Duodenal mucosa (tissue), 2 donors: Measurements from ENCODE around the gene PAMR1.

ENCODE experiments used
- H3K27ac ChIP-seq: one replicate; pipeline ENCODE4 v1.7.0; 2013; ENCODE audit warnings: low read depth, low read length
- H3K27me3 ChIP-seq, 2 donors: one replicate each; pipeline ENCODE4 v1.7.0; 2013; ENCODE audit warnings: low read length in 2 of 2, control low read depth in 1 of 2; ENCODE audit not compliant: insufficient read depth in 2 of 2, control insufficient read depth in 1 of 2
- H3K36me3 ChIP-seq, 2 donors: one replicate each; pipeline ENCODE4 v1.7.0; 2013; ENCODE audit warnings: low read length in 2 of 2, control low read depth in 1 of 2; ENCODE audit not compliant: insufficient read depth in 2 of 2, control insufficient read depth in 1 of 2
- H3K4me1 ChIP-seq, 2 donors: one replicate each; pipeline ENCODE4 v1.7.0; 2013; ENCODE audit warnings: low read length in 2 of 2, control low read depth in 1 of 2; ENCODE audit not compliant: insufficient read depth in 2 of 2, control insufficient read depth in 1 of 2
- H3K4me3 ChIP-seq, 2 donors: one replicate each; pipeline ENCODE4 v1.7.0; 2013; ENCODE audit warnings: low read length in 2 of 2, low read depth in 1 of 2
- H3K9ac ChIP-seq, 2 donors: one replicate each; pipeline ENCODE4 v1.7.0; 2013; ENCODE audit warnings: low read length in 2 of 2, low read depth in 1 of 2
- H3K9me3 ChIP-seq, 2 donors: one replicate each; pipeline ENCODE4 v1.7.0; 2013; ENCODE audit warnings: low read length in 2 of 2, control low read depth in 1 of 2; ENCODE audit not compliant: control insufficient read depth in 1 of 2

PAMR1 gene

GRCh38 chr11:35484435-35484834 lies 41.0 kb downstream of the PAMR1 start:
- Histone ChIP-seq H3K9ac (no peak overlapping the region), H3K4me3 (no peak overlapping the region), H3K27me3 (peaks cover 0 to 15% of the 10 kb centered on the region in 2 donors), H3K27ac (no peak overlapping the region), H3K4me1 (no peaks in the 10 kb centered on the region), H3K36me3 (no peaks in the 10 kb centered on the region), H3K9me3 (no peaks in the 10 kb centered on the region)

GRCh38 chr11:35483131-35483820 lies 42.1 kb downstream of the PAMR1 start:
- H3K36me3 ChIP-seq = no peaks in the 10 kb centered on the region
- no peak overlapping the region for H3K9ac ChIP-seq
- peaks cover 0 to 10% of the 10 kb centered on the region in 2 donors for H3K27me3 ChIP-seq
- H3K4me3 ChIP-seq = no peak overlapping the region
- H3K27ac ChIP-seq = no peak overlapping the region
- no peaks in the 10 kb centered on the region for H3K9me3 ChIP-seq
- peaks cover 6 to 7% of the 10 kb centered on the region in 2 donors for H3K4me1 ChIP-seq

GRCh38 chr11:35479731-35480130 lies 45.7 kb downstream of the PAMR1 start:
- H3K36me3 ChIP-seq = no peaks in the 10 kb centered on the region
- no peak overlapping the region for H3K9ac ChIP-seq
- H3K4me3 ChIP-seq = no peak overlapping the region
- H3K27ac ChIP-seq = no peak overlapping the region
- peaks cover 11 to 12% of the 10 kb centered on the region in 2 donors for H3K4me1 ChIP-seq
- no peaks in the 10 kb centered on the region for H3K9me3 ChIP-seq
- H3K27me3 ChIP-seq = peaks cover 0 to 3% of the 10 kb centered on the region in 2 donors

- no peak overlapping the region for H3K27ac ChIP-seq
- H3K4me3 ChIP-seq = peak overlapping the region in 1 of 2 donors; percentile 0
- no peaks in the 10 kb centered on the region for H3K36me3 ChIP-seq
- no peaks in the 10 kb centered on the region for H3K9me3 ChIP-seq
- H3K27me3 ChIP-seq = no peaks in the 10 kb centered on the region
- peaks cover 22 to 23% of the 10 kb centered on the region in 2 donors for H3K4me1 ChIP-seq
- H3K9ac ChIP-seq = no peak overlapping the region
Measured at GRCh38 chr11:35478471-35479091, 46.8 kb downstream of the PAMR1 start.

DNA sequence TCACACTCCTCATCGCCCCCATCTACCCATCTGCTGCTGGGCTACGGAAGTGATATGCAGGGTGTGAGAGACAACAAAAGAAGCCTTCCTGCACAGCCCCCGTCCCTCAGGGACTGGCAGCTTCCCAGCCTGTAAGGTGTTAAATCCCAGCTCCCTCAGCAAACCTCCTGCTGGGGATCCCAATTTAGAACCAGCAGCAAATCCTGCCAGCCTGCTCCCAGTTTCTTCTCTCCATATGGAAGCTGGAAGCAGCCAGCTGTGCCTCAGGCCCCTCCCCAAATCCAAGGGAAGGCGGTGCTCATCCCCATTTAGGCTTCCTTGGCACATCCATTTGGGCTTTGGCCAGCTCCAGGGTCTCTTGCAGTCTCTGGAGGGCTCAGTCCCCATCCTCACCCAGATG lies 47.5 kb downstream of the PAMR1 start:
- Histone ChIP-seq H3K9me3 (no peaks in the 10 kb centered on the region), H3K27me3 (no peaks in the 10 kb centered on the region), H3K4me1 (peaks cover 24 to 25% of the 10 kb centered on the region in 2 donors), H3K36me3 (no peaks in the 10 kb centered on the region), H3K27ac (no peak overlapping the region), H3K4me3 (no peak overlapping the region), H3K9ac (no peak overlapping the region)

- Histone ChIP-seq H3K9me3 (no peaks in the 10 kb centered on the region), H3K4me1 (peaks cover 24 to 25% of the 10 kb centered on the region in 2 donors), H3K27me3 (no peaks in the 10 kb centered on the region), H3K4me3 (no peak overlapping the region), H3K9ac (no peak overlapping the region), H3K27ac (no peak overlapping the region), H3K36me3 (no peaks in the 10 kb centered on the region)
Measured at GRCh38 chr11:35474688-35475087, 50.7 kb downstream of the PAMR1 start.

DNA sequence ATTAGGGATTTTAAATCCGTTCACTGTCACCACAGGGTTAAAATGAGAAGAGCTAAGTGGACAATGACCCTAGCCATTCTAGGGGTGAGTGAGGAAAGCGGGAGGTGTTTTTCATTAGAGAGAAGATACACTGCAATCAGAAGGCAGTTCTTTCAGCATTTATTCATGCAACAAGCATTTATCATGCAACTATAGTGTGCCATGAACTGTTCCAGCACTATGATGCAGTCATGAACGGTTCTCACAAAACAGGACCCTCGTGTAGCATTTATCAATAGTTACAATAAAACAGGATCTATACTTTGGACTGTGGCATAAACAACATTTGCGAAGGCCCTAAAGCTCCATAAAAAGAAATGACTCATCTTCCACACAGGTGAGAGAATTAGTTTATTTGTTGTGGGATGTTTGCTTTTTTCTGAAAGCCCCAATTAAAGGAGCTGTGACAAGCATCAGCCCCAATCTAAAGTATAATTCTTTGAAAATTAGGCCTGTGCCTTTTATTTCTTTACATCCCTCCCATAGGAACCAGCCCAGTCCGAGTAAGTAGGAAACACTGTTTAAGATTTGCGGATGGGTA lies 51.5 kb downstream of the PAMR1 start:
- Histone ChIP-seq H3K9ac (no peak overlapping the region), H3K9me3 (no peaks in the 10 kb centered on the region), H3K27ac (no peak overlapping the region), H3K27me3 (no peaks in the 10 kb centered on the region), H3K4me3 (no peak overlapping the region), H3K36me3 (no peaks in the 10 kb centered on the region), H3K4me1 (peaks cover 20 to 23% of the 10 kb centered on the region in 2 donors)

GRCh38 chr11:35470616-35471015 lies 54.8 kb downstream of the PAMR1 start:
- H3K4me1 ChIP-seq = peaks cover 13 to 19% of the 10 kb centered on the region in 2 donors
- H3K27me3 ChIP-seq = peaks cover 0 to 3% of the 10 kb centered on the region in 2 donors
- no peaks in the 10 kb centered on the region for H3K36me3 ChIP-seq
- no peak overlapping the region for H3K9ac ChIP-seq
- no peak overlapping the region for H3K27ac ChIP-seq
- no peaks in the 10 kb centered on the region for H3K9me3 ChIP-seq
- H3K4me3 ChIP-seq = no peak overlapping the region

DNA sequence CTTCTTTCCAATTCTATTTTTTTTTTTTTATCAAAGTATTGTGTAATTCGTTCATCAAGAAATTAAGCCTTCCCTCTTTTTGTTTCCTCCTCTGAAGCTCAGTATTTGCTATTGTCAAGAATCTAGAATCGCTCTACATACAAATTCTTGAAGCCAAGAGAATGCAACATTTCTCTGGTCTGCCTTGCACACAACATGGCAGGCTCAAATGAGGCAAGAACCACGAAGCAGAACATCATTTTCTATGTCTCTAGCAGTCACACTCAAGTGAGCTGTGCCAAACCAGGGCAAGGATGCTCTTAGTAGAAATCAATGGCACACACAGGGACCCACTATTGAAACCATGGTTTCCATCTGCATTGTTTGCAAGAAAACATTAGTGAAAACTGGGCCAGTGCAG lies 59.4 kb downstream of the PAMR1 start:
- H3K9ac ChIP-seq = no peak overlapping the region
- no peak overlapping the region for H3K4me3 ChIP-seq
- no peaks in the 10 kb centered on the region for H3K9me3 ChIP-seq
- no peak overlapping the region for H3K27ac ChIP-seq
- H3K36me3 ChIP-seq = no peaks in the 10 kb centered on the region
- H3K27me3 ChIP-seq = peaks cover 0 to 3% of the 10 kb centered on the region in 2 donors
- no peaks in the 10 kb centered on the region for H3K4me1 ChIP-seq

DNA sequence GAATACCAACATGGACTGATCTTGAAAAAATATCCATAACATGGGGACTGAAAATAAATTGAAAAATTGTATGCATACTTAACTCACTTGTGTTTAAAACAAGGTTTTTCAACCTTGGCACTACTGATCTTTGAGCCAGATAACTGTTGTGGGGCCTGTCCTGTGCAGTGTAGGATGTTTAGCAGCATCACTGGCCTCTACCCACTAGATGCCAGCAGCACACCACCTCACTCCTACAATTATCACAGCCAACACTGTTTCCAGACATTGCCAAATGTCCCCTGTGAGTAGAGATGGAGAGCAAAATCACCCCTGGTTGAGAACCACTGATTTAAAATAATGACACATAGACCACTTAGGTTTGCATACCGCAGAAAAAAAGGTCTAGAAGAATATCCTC lies 61.1 kb downstream of the PAMR1 start:
- Histone ChIP-seq H3K36me3 (no peaks in the 10 kb centered on the region), H3K9me3 (no peaks in the 10 kb centered on the region), H3K4me3 (no peak overlapping the region), H3K27ac (no peak overlapping the region), H3K4me1 (no peaks in the 10 kb centered on the region), H3K9ac (no peak overlapping the region), H3K27me3 (peaks cover 0 to 3% of the 10 kb centered on the region in 2 donors)
